LHCN-M2 (cell line): ENCODE results near the gene P2RY8. TPM values are rescaled to one million over a fixed set of nuclear protein-coding genes. Genes with fewer than 3 reads are reported as not detected.
A peak's percentile ranks its signal among the peaks of the same experiment; 100 is the strongest.
"Not testable (repeated sequence)": the region's sequence is repeated elsewhere in the genome, so short reads cannot be mapped to it uniquely, and the experiment has no call there.

ENCODE experiments used
- DNase-seq: peaks from one replicate; pipeline ENCODE4 v3.0.0-alpha.2; 2012; ENCODE audit warnings: low read depth
- total RNA-seq: library from RNA; depleted of rRNA; stranded (reverse); fragments of >200 nt; gene quantifications from 2 replicates; pipeline ENCODE4 v1.2.3, GENCODE V29; 2014

Gene P2RY8
- total RNA-seq, 1 experiment from 2014 or later: under 0.01 TPM

DNA sequence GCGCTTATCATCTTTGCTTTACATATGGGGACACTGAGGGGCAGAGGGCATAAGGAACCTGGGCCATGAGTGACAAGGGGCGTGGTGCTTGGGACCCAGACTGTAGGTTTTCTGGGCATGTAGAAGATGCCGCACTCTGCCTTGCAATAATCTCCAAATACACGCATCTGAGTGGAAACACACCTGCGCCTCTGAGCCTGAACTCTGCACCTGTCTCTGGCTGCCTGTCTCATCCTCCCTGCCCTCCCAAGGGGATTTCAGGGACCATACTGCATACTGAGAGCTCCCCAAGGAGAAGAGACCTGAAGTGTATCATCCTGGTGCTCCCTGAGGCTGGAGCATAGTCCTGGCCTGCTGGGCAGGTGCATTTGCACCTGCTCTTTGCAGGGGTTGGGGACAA, 49.6 kb downstream of the P2RY8 start:
- no peak for DNase-seq

DNA sequence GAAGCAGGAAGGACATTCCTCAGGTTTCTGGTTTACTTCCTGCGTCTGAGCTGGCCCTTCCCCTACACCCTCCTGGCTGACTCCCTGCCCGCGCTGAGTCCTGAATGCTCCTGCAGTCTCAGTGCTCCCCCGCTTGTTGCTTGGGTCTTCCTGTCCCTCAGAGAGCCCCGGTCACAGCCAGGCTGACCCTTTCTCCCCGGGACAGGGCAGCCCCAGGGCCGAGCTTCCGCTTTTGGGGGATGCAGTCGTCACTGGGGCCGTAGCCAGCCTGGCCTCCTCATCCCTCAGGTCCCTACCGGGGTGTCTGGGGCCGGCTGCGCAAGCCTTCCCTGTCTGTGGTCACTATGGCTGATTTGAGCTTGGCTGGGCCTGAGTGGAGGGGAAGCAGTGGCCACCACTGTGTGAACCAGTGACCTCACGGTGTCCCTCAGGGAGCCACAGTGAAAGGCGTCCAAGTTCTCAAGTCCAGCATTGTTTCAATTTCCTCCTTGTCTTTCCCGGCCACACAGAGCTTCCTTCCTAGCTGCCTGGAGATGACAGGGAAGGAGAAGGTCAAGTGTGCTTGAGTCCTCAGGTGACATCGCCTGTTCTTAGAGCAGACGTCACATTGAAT, 50.1 kb downstream of the P2RY8 start:
- no peak for DNase-seq

GRCh38 chrX:1486177-1486576, 50.8 kb downstream of the P2RY8 start:
- no peak for DNase-seq

GRCh38 chrX:1485033-1485432, 52.0 kb downstream of the P2RY8 start:
- DNase-seq: no peak

GRCh38 chrX:1484638-1485019, 52.4 kb downstream of the P2RY8 start:
- DNase-seq: no peak

GRCh38 chrX:1483843-1484637, 52.9 kb downstream of the P2RY8 start:
- DNase-seq: no peak

- DNase-seq: not testable (repeated sequence)
These were observed 54.5 kb downstream of the P2RY8 start for GRCh38 chrX:1482530-1482928.

DNA sequence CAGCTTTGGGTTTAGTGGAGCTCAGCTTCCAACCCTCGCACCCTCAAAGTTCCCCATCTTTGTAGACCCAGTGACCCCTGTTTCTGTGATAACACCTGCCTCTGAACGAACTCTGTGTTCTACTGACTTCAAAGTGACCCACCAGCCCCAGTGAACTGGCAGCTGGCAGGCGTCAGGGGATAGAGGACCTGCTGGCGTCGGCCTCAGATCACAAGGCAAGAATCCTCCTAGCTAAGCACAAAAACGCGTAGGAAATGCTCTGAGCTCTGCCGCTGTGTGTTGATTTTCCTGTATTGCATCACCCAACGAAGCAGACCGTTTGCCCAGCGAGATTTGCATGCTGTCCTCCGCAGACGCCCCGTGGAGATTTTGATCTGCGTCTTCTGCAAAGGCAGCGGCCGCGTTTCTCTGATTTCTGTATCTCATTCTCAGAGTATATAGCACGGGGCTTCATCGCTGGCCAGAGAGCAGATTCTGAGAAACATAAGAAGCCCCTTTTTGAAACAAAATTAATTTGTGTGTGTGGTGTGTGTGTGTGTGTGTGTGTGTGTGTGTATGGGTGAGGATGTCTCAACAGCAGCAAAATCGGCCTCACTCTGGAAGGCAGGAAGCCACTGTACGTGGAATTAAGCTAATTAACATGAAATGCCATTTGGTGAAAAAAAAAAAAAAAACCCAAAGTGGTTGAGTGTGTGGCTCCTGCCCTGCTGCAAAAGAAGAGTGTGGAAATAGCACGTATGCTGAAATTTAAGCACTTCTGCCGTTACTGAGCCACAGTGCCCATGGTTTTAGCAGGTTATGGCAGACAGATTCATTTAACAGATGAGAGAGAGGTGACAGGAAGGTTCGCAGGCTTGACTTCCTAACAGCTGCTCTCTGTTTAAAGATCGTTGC, 55.1 kb downstream of the P2RY8 start:
- peak; percentile 72 for DNase-seq

DNA sequence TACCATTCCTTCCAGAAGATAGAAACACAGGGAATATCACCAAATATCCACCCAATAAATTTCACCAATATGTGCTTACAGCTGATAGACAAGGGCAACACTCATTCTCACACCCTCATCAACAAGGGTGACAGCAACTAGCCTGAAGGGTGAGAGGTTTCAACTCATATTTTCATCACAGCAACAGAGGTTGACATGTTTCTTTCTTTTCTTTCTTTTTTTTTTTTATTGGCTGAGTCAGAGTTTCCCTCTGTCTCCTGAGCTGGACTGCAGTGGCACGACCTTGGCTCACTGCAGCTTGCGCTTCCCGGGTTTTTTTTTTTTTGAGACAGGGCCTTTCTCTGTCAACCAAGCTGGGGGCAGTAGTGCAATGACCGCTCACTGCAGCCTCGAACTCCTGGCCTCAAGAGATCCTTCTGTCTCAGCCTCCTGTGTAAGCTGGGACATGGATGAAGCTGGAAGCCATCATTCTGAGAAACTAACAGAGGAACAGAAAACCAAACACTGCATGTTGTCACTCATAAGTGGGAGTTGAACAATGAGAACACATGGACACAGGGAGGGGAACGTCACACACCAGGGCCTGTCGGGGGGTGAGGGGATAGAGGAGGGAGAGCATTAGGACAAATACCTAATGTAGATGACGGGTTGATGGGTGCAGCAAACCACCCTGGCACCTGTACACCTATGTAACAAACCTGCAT, 56.8 kb downstream of the P2RY8 start:
- DNase-seq: no peak

- no peak for DNase-seq
These were observed 59.1 kb downstream of the P2RY8 start for GRCh38 chrX:1477801-1478458.

- no peak for DNase-seq
These were observed 59.8 kb downstream of the P2RY8 start for GRCh38 chrX:1477229-1477628.

DNA sequence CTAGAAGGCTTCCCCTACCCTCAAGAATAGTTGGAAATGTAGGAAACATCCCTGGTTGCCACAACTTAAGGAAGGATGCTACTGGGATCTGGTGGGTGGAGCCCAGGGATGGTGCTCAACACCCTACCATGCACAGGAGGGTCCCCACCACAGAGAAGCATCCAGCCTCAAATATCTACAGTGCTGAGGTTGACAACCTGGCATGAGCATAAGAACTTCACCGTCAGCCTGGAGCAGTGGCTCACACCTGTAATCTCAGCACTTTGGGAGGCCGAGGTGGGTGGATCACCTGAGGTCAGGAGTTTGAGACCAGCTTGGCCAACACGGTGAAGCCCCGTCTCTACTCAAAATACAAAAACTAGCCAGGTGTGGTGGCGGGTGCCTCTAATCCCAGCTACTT, 60.3 kb downstream of the P2RY8 start:
- DNase-seq: no peak

- no peak for DNase-seq
These were observed 61.1 kb downstream of the P2RY8 start for GRCh38 chrX:1475881-1476280.

GRCh38 chrX:1475481-1475880, 61.5 kb downstream of the P2RY8 start:
- DNase-seq: no peak

GRCh38 chrX:1474593-1474992, 62.4 kb downstream of the P2RY8 start:
- not testable (repeated sequence) for DNase-seq

GRCh38 chrX:1472975-1473374, 64.0 kb downstream of the P2RY8 start:
- DNase-seq: no peak

GRCh38 chrX:1468250-1468772, 68.7 kb downstream of the P2RY8 start:
- peak; percentile 77 for DNase-seq

GRCh38 chrX:1466971-1467561, 69.9 kb downstream of the P2RY8 start:
- DNase-seq: no peak

- DNase-seq: no peak
These were observed 70.7 kb downstream of the P2RY8 start for GRCh38 chrX:1466232-1466661.
